ENCODE measurements around the gene TCTN2. TPM values are rescaled to one million over a fixed set of nuclear protein-coding genes. Genes with fewer than 3 reads are reported as not detected.

TCTN2 gene
- total and polyA plus RNA-seq, 9 of the 15 experiments (the other 6 are each of a cell fraction or from before 2014, with no cell fraction given): 0.58 to 5.5 (median 3.6) TPM

DNA sequence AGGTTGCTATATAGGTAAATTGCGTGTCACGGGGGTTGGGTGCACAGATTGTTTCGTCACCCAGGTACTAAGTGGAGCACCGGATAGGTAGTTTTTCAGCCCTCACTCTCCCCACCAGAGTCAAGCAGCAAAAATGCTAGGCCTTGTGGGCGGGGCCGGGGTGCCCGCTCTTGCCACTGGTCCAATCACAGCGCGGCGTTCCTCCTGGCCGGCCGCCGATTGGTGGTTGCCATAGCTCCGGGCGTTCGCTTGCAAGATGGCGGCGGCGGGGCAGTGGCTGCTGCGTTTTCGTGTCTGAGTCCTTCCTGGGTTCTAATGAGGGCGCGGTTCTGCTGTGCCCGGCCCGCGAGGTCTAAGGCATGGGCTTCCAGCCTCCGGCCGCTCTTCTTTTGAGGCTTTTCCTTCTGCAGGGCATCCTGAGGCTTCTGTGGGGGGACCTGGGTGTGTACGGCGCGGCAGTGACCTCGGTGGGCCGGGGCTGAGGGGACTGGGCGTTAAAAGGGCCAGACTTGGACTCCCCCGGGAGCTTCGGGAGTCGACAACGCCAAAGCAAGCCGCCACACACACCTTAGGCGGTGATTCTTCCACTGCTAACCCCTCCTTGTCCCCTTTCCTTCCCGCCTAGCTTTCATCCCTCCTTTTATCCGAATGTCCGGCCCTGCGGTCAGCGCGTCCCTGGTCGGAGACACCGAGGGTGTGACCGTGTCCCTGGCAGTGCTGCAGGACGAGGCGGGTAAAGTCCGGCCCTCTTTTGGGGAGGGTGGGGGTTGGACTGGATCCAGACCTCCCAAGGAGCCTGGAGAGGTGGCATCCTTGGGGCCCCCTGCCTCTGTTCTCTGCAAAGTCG lies at the start of gene TCTN2 (continued):
- 0 out of 2 replicates have a peak, but pooled peaks have one; percentile 37 for TF ChIP-seq ETS1 (conservative IDR thresholded peaks at IDR 0.05; ENCODE audit: control insufficient read depth, low read depth, low read length)
- TF ChIP-seq MEIS2 (IDR thresholded peaks at IDR 0.05; ENCODE audit: partially characterized antibody): no peak
- peak; percentile 70 for TF ChIP-seq CXXC5 (CRISPR knock-in tag; IDR thresholded peaks at IDR 0.05)
- TF ChIP-seq YBX1 (IDR thresholded peaks at IDR 0.05): no peak
- TF ChIP-seq, protein P1, sequence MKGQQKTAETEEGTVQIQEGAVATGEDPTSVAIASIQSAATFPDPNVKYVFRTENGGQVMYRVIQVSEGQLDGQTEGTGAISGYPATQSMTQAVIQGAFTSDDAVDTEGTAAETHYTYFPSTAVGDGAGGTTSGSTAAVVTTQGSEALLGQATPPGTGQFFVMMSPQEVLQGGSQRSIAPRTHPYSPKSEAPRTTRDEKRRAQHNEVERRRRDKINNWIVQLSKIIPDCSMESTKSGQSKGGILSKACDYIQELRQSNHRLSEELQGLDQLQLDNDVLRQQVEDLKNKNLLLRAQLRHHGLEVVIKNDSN (CRISPR knock-in tag; IDR thresholded peaks at IDR 0.05): no peak
- no peak for TF ChIP-seq ZNF583 (CRISPR knock-in tag; IDR thresholded peaks at IDR 0.05)
- peak; percentile 72; the same call in 1 of the 2 replicates for TF ChIP-seq HDAC2 (IDR thresholded peaks at IDR 0.05)
- no peak for TF ChIP-seq SREBF1 (IDR thresholded peaks at IDR 0.05; ENCODE audit: borderline replicate concordance, low read depth, low read length)
- no peak for TF ChIP-seq U2AF1 (optimal IDR thresholded peaks at IDR 0.05; ENCODE audit: low read depth, low read length)
- TF ChIP-seq SP2 (IDR thresholded peaks at IDR 0.05; ENCODE audit: extremely low read depth, low read depth, low read length, poor library complexity, severe bottlenecking): peak; percentile 39
- TF ChIP-seq KDM5B (IDR thresholded peaks at IDR 0.05; ENCODE audit: insufficient replicate concordance, low read depth, low read length): peak; percentile 52
- no peak for TF ChIP-seq CEBPB (tag; IDR thresholded peaks at IDR 0.05)
- TF ChIP-seq ARID1B (IDR thresholded peaks at IDR 0.05): no peak
- no peak for TF ChIP-seq KDM1A (IDR thresholded peaks at IDR 0.05)
- no peak for TF ChIP-seq JUN (IDR thresholded peaks at IDR 0.05; ENCODE audit: borderline replicate concordance, low read depth, low read length)
- no peak for TF ChIP-seq JUN (CRISPR knock-in tag; IDR thresholded peaks at IDR 0.05; ENCODE audit: borderline replicate concordance)
- peak; percentile 96 for TF ChIP-seq SIN3B (IDR thresholded peaks at IDR 0.05; ENCODE audit: low read depth)
- TF ChIP-seq RBFOX2 (IDR thresholded peaks at IDR 0.05; ENCODE audit: low read depth, low read length): peak; percentile 63
- TF ChIP-seq BRD4 (IDR thresholded peaks at IDR 0.05): no peak
- TF ChIP-seq, protein P2, sequence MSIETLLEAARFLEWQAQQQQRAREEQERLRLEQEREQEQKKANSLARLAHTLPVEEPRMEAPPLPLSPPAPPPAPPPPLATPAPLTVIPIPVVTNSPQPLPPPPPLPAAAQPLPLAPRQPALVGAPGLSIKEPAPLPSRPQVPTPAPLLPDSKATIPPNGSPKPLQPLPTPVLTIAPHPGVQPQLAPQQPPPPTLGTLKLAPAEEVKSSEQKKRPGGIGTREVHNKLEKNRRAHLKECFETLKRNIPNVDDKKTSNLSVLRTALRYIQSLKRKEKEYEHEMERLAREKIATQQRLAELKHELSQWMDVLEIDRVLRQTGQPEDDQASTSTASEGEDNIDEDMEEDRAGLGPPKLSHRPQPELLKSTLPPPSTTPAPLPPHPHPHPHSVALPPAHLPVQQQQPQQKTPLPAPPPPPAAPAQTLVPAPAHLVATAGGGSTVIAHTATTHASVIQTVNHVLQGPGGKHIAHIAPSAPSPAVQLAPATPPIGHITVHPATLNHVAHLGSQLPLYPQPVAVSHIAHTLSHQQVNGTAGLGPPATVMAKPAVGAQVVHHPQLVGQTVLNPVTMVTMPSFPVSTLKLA (conservative IDR thresholded peaks at IDR 0.05): peak in 1 of 2 experiments; percentile 82; a peak in 3 of 4 replicates
- TF ChIP-seq RBM34 (IDR thresholded peaks at IDR 0.05; ENCODE audit: borderline replicate concordance, insufficient read depth, low read length): no peak
- TF ChIP-seq POLR2G (IDR thresholded peaks at IDR 0.05; ENCODE audit: low read depth, low read length): peak; percentile 65; the same call in 1 of the 2 replicates
- peak; percentile 68; the same call in 1 of the 2 replicates for TF ChIP-seq PHF8 (IDR thresholded peaks at IDR 0.05; ENCODE audit: borderline replicate concordance, low read length)

Measured in K562 (cell line).